HepG2 (cell line): Measurements from ENCODE around the gene EPS8. TPM values are rescaled to one million over a fixed set of nuclear protein-coding genes. Genes with fewer than 3 reads are reported as not detected.

Source experiments
- ATAC-seq: fragments of 200-7000 bp; cut with Tn5 transposase; 3 replicates; pipeline ENCODE4 v1.9.1; 2020; ENCODE audit warnings: mild to moderate bottlenecking, moderate library complexity
- BruUV-seq: library from RNA; stranded (reverse); fragments of 400-500 nt; replicated peaks from 2 replicates; lab custom pipeline; 2021; lab: Mats Ljungman, UMichigan
- CTCF ChIA-PET: fragments of 300-600 bp; formaldehyde crosslinking; extraction: SDS; loops from one replicate; lab custom pipeline; 2021; ENCODE audit warnings: low total read pairs, inconsistent platforms, low intra/inter-chr PET ratio; lab: Yijun Ruan, JAX
- POLR2A ChIA-PET: fragments of 350-600 bp; sonication (Branson Sonifier 250); formaldehyde crosslinking; loops from one replicate; lab custom pipeline; 2020; ENCODE audit warnings: antibody characterized with exemption, inconsistent platforms; lab: Yijun Ruan, JAX
- DNase-seq: peaks from one replicate; pipeline ENCODE4 v3.0.0-alpha.2; 2015; ENCODE audit warnings: low spot score
- FAIRE-seq: peaks from 3 replicates; lab custom pipeline; 2011; peaks lifted over from hg19 to GRCh38; lab: Jason Lieb, UNC
- H2AFZ ChIP-seq: one replicate; pipeline ENCODE4 v1.6.1; 2011; ENCODE audit warnings: low read length, inconsistent platforms
- H3K27ac ChIP-seq: fragments of 300-600 bp; 3 replicates; pipeline ENCODE4 v1.8.0; 2011; ENCODE audit warnings: mixed run types, mild to moderate bottlenecking, mixed read lengths, low read length, inconsistent platforms; ENCODE audit not compliant: insufficient read depth; ENCODE audit errors: extremely low read length
- H3K27me3 ChIP-seq, 2 experiments: fragments of 200-600 bp in 1 of 2; 2 replicates in 1 of 2; 3 replicates in 1 of 2; pipeline versions ENCODE4 v1.6.0 to v1.8.0; 2011; ENCODE audit warnings: low read length in 2 of 2, mild to moderate bottlenecking in 2 of 2, moderate library complexity in 2 of 2, inconsistent platforms in 1 of 2; ENCODE audit not compliant: insufficient read depth in 2 of 2, control insufficient read depth in 1 of 2
- H3K36me3 ChIP-seq, 2 experiments: fragments of 200-600 bp in 1 of 2; replicated peaks in 1 of 2; 2 replicates in 1 of 2; 3 replicates in 1 of 2; pipeline versions ENCODE4 v1.5.1 to v1.8.0; 2011; ENCODE audit warnings: low read length in 2 of 2, inconsistent platforms in 1 of 2; ENCODE audit not compliant: insufficient read depth in 2 of 2, control insufficient read depth in 1 of 2
- H3K4me1 ChIP-seq: 2 replicates; pipeline ENCODE4 v1.5.1; 2012; ENCODE audit warnings: low read length, inconsistent platforms; ENCODE audit not compliant: insufficient read depth
- H3K4me2 ChIP-seq: 2 replicates; pipeline ENCODE4 v1.6.0; 2011; ENCODE audit warnings: low read depth, low read length, inconsistent platforms
- H3K4me3 ChIP-seq, 3 experiments: fragments of 200-600 bp in 1 of 3; sonication (generic), shearing (Covaris generic) in 1 of 3; replicated peaks in 1 of 3; 2 replicates each; pipeline ENCODE4 v1.5.1; 2011 to 2016; ENCODE audit warnings: low read length in 3 of 3, inconsistent platforms in 2 of 3, low read depth in 2 of 3, mild to moderate bottlenecking in 2 of 3, control low read depth in 1 of 3, mixed read lengths in 1 of 3; ENCODE audit not compliant: insufficient read depth in 1 of 3
- H3K79me2 ChIP-seq: one replicate; pipeline ENCODE4 v1.6.1; 2011; ENCODE audit warnings: low read length, inconsistent platforms; ENCODE audit not compliant: insufficient read depth
- H3K9ac ChIP-seq: 2 replicates; pipeline ENCODE4 v1.6.0; 2011; ENCODE audit warnings: mild to moderate bottlenecking, low read depth, low read length, inconsistent platforms; ENCODE audit not compliant: insufficient read depth
- H3K9me3 ChIP-seq: 2 replicates; pipeline ENCODE4 v1.5.1; 2012; ENCODE audit warnings: mild to moderate bottlenecking, low read length
- H4K20me1 ChIP-seq: 2 replicates; pipeline ENCODE4 v1.6.0; 2011; ENCODE audit warnings: inconsistent platforms, mild to moderate bottlenecking, low read length, moderate library complexity; ENCODE audit not compliant: insufficient read depth
- ELF1 ChIP-seq: sonication (generic); formaldehyde crosslinking; IDR thresholded peaks from 2 replicates; pipeline ENCODE4 v1.4.0; 2020; ENCODE audit warnings: missing genetic modification reagents
- ESRRA ChIP-seq: sonication (generic); formaldehyde crosslinking; IDR thresholded peaks from 2 replicates; pipeline ENCODE4 v1.5.1; 2020; ENCODE audit warnings: mild to moderate bottlenecking, low read depth, missing genetic modification reagents
- HDAC1 ChIP-seq: sonication (generic); formaldehyde crosslinking; IDR thresholded peaks from 2 replicates; pipeline ENCODE4 v1.5.1; 2020; ENCODE audit warnings: mild to moderate bottlenecking, missing genetic modification reagents
- KLF11 ChIP-seq: IDR thresholded peaks from 2 replicates; pipeline ENCODE4 v1.6.1; 2016; ENCODE audit warnings: missing compliant biosample characterization
- MTF2 ChIP-seq: sonication (generic); formaldehyde crosslinking; IDR thresholded peaks from 2 replicates; pipeline ENCODE4 v1.5.0; 2020; ENCODE audit warnings: missing genetic modification reagents, borderline replicate concordance
- MXD4 ChIP-seq: IDR thresholded peaks from 2 replicates; pipeline ENCODE4 v1.6.1; 2016; ENCODE audit warnings: mild to moderate bottlenecking, missing biosample characterization, missing genetic modification reagents
- NCOA5 ChIP-seq: sonication (generic); formaldehyde crosslinking; IDR thresholded peaks from 2 replicates; pipeline ENCODE4 v1.4.0; 2020; ENCODE audit warnings: missing genetic modification reagents
- NFIB ChIP-seq: sonication (generic); formaldehyde crosslinking; IDR thresholded peaks from 2 replicates; pipeline ENCODE4 v1.9.0; 2021; ENCODE audit warnings: missing genetic modification reagents, mild to moderate bottlenecking, borderline replicate concordance
- SMYD3 ChIP-seq: sonication (generic); formaldehyde crosslinking; IDR thresholded peaks from 2 replicates; pipeline ENCODE4 v1.8.1; 2023; ENCODE audit warnings: mild to moderate bottlenecking, missing genetic modification reagents
- TBX2 ChIP-seq: sonication (generic); formaldehyde crosslinking; IDR thresholded peaks from 2 replicates; pipeline ENCODE4 v1.5.0; 2020; ENCODE audit warnings: missing genetic modification reagents, mild to moderate bottlenecking, borderline replicate concordance
- YY1 ChIP-seq: IDR thresholded peaks from 2 replicates; pipeline ENCODE4 v1.6.1; 2011; ENCODE audit warnings: low read length, low read depth, moderate library complexity, mild to moderate bottlenecking; ENCODE audit not compliant: insufficient read depth, insufficient replicate concordance
- ZNF572 ChIP-seq: sonication (generic); formaldehyde crosslinking; IDR thresholded peaks from 2 replicates; pipeline ENCODE4 v1.5.1; 2020; ENCODE audit warnings: mild to moderate bottlenecking, missing genetic modification reagents
- ZNF678 ChIP-seq: sonication (generic); formaldehyde crosslinking; IDR thresholded peaks from 2 replicates; pipeline ENCODE4 v1.4.0; 2020; ENCODE audit warnings: mild to moderate bottlenecking, missing genetic modification reagents
- WGBS: methylation state at CpG from one replicate; pipeline ENCODE4 v1.1.6; 2017; ENCODE audit warnings: low lambda C conversion rate; 5-methylcytosine and 5-hydroxymethylcytosine counted together
- in situ Hi-C: cut with HindIII; loops from 2 replicates; pipeline ENCODE4 v1.10.0; 2017; ENCODE audit warnings: low pct_unique_long_range_greater_than_20kb; ENCODE audit not compliant: extremely low pct_ligation_motif_present
- intact Hi-C: fragments of 100-400 bp; cut with micrococcal nuclease; formaldehyde crosslinking; loops from one replicate; pipeline ENCODE4 v1.10.0; 2022; ENCODE audit not compliant: unreplicated experiment
- polyA plus RNA-seq, 8 experiments: library from polyadenylated mRNA; depleted of rRNA in 3 of 8; stranded (reverse) in 7 of 8; unstranded in 1 of 8; fragments of >200 nt; fragmentation: Illumina TruSeq in 4 of 8; extraction: Trizol in 4 of 8; gene quantifications; 2 replicates each; pipeline versions ENCODE4 v1.2.1 to v1.2.3, GENCODE V29; 2011 to 2016; ENCODE audit warnings: low read depth in 4 of 8, missing spikeins in 1 of 8, mixed read lengths in 1 of 8; ENCODE audit not compliant: insufficient read depth in 1 of 8
- total RNA-seq, 5 experiments: library from RNA; depleted of rRNA; stranded (reverse); fragments of >200 nt; fragmentation: Illumina TruSeq; extraction: Trizol; gene quantifications; 2 replicates each; pipeline ENCODE4 v1.2.3, GENCODE V29; 2016; ENCODE audit warnings: low read depth in 1 of 5
- TF ChIP-seq, protein P1 (sequence below): IDR thresholded peaks from 2 replicates; pipeline ENCODE4 v1.6.1; 2016; ENCODE audit warnings: mild to moderate bottlenecking
- TF ChIP-seq, protein P2 (sequence below): sonication (generic); formaldehyde crosslinking; IDR thresholded peaks from 2 replicates; pipeline ENCODE4 v1.5.0; 2020; ENCODE audit warnings: missing genetic modification reagents

The EPS8 gene
- total and polyA plus RNA-seq, 2 of the 13 experiments (the other 11 are each of a cell fraction or from before 2014, with no cell fraction given) = 37.1 to 43.4 TPM

DNA sequence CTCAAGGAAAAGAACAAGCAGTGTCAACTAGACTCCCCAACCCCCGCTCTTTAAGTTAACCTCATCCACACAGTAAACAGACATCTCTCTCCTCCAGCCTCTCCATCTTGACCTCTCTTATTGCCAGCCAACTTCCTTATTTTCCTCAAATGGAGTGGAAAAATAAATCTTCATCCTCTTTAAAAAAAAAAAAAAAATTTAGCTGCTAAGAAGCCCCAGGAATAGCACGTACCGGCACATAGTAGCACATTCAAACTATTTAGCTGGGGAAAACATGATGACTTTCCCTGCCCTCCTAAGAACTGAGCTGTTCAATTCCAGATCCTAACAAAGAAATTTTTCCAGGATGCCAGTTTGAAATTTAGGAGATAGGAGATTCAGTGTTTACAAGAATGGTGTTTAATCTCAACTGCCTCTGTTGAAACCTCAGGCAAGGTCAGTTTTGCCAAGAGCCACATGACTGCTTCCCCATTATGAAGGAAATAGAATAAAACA, 90.8 kb downstream of the EPS8 start:
- no peak overlapping the region for H3K4me2 ChIP-seq
- CTCF ChIA-PET = no interaction called here
- H3K9me3 ChIP-seq = no peaks in the 10 kb centered on the region
- no peaks in the 10 kb centered on the region for H3K27me3 ChIP-seq
- H3K27ac ChIP-seq = no peak overlapping the region
- intact Hi-C loops = no loop called here
- no peaks in the 10 kb centered on the region for H4K20me1 ChIP-seq
- H3K4me3 ChIP-seq = no peak overlapping the region
- no peak overlapping the region for H3K9ac ChIP-seq
- peaks cover 48% of the 10 kb centered on the region for H3K79me2 ChIP-seq
- TF ChIP-seq, protein P1, sequence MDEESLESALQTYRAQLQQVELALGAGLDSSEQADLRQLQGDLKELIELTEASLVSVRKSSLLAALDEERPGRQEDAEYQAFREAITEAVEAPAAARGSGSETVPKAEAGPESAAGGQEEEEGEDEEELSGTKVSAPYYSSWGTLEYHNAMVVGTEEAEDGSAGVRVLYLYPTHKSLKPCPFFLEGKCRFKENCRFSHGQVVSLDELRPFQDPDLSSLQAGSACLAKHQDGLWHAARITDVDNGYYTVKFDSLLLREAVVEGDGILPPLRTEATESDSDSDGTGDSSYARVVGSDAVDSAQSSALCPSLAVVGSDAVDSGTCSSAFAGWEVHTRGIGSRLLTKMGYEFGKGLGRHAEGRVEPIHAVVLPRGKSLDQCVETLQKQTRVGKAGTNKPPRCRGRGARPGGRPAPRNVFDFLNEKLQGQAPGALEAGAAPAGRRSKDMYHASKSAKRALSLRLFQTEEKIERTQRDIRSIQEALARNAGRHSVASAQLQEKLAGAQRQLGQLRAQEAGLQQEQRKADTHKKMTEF (CRISPR knock-in tag) = no peak
- TF ChIP-seq SMYD3 = no peak
- TF ChIP-seq ZNF572 (CRISPR knock-in tag) = no peak
- TF ChIP-seq HDAC1 (CRISPR knock-in tag) = no peak
- no peak for TF ChIP-seq ZNF678 (CRISPR knock-in tag)
- no peak for TF ChIP-seq MTF2 (CRISPR knock-in tag)
- TF ChIP-seq, protein P2, sequence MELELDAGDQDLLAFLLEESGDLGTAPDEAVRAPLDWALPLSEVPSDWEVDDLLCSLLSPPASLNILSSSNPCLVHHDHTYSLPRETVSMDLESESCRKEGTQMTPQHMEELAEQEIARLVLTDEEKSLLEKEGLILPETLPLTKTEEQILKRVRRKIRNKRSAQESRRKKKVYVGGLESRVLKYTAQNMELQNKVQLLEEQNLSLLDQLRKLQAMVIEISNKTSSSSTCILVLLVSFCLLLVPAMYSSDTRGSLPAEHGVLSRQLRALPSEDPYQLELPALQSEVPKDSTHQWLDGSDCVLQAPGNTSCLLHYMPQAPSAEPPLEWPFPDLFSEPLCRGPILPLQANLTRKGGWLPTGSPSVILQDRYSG = no peak
- TF ChIP-seq TBX2 (CRISPR knock-in tag) = no peak
- TF ChIP-seq ELF1 (CRISPR knock-in tag) = no peak
- TF ChIP-seq NCOA5 (CRISPR knock-in tag) = no peak
- TF ChIP-seq MXD4 = no peak
- TF ChIP-seq YY1 = no peak
- TF ChIP-seq NFIB (CRISPR knock-in tag) = no peak
- no peak for TF ChIP-seq KLF11 (CRISPR knock-in tag)
- TF ChIP-seq ESRRA (CRISPR knock-in tag) = no peak
- TF ChIP-seq, all 625 proteins: peak for 0
- Histone ChIP-seq H3K4me1 (peaks cover 22% of the 10 kb centered on the region), H3K36me3 (no peaks in the 10 kb centered on the region), H2AFZ (no peak overlapping the region)
- FAIRE-seq = no peak
- no peak for DNase-seq
- in situ Hi-C loops = no loop called here
- WGBS = 97% methylated on average over 3 of the region's 3 CpGs
- POLR2A ChIA-PET = no interaction called here
- ATAC-seq = no peak
- no TSS peak for BruUV-seq
